ENCODE data around the gene FANCM.

FANCM gene

GRCh38 chr14:45238988-45239387 lies 103.3 kb downstream of the FANCM start:
- no peak overlapping the region for H3K9ac ChIP-seq (ENCODE audit: low read depth, low read length)
- H3K9me3 ChIP-seq (ENCODE audit: control insufficient read depth, insufficient read depth, low read length), result no peaks in the 10 kb centered on the region
- H3K36me3 ChIP-seq (ENCODE audit: insufficient read depth, low read length), result no peaks in the 10 kb centered on the region; the same call in 1 of the 2 replicates
- H3K4me1 ChIP-seq (ENCODE audit: insufficient read depth, low read length), result no peaks in the 10 kb centered on the region

GRCh38 chr14:45242706-45243105 lies 107.0 kb downstream of the FANCM start:
- H3K9me3 ChIP-seq (ENCODE audit: control insufficient read depth, insufficient read depth, low read length), result no peaks in the 10 kb centered on the region
- no peak overlapping the region for H3K9ac ChIP-seq (ENCODE audit: low read depth, low read length)
- peaks cover 3% of the 10 kb centered on the region; the same call in 1 of the 2 replicates for H3K4me1 ChIP-seq (ENCODE audit: insufficient read depth, low read length)
- H3K36me3 ChIP-seq (ENCODE audit: insufficient read depth, low read length), result no peaks in the 10 kb centered on the region

- H3K36me3 ChIP-seq (ENCODE audit: insufficient read depth, low read length), result no peaks in the 10 kb centered on the region
- H3K9me3 ChIP-seq (ENCODE audit: control insufficient read depth, insufficient read depth, low read length), result no peaks in the 10 kb centered on the region
- H3K9ac ChIP-seq (ENCODE audit: low read depth, low read length), result no peak overlapping the region
- peaks cover 3% of the 10 kb centered on the region; the same call in 1 of the 2 replicates for H3K4me1 ChIP-seq (ENCODE audit: insufficient read depth, low read length)
Observed at GRCh38 chr14:45246151-45246550, 110.4 kb downstream of the FANCM start.

- no peak overlapping the region for H3K9ac ChIP-seq (ENCODE audit: low read depth, low read length)
- H3K9me3 ChIP-seq (ENCODE audit: control insufficient read depth, insufficient read depth, low read length), result no peaks in the 10 kb centered on the region
- H3K4me1 ChIP-seq (ENCODE audit: insufficient read depth, low read length), result peaks cover 3% of the 10 kb centered on the region; the same call in 1 of the 2 replicates
- H3K36me3 ChIP-seq (ENCODE audit: insufficient read depth, low read length), result no peaks in the 10 kb centered on the region
Observed at GRCh38 chr14:45246691-45247090, 111.0 kb downstream of the FANCM start.

- H3K36me3 ChIP-seq (ENCODE audit: insufficient read depth, low read length), result no peaks in the 10 kb centered on the region
- H3K9me3 ChIP-seq (ENCODE audit: control insufficient read depth, insufficient read depth, low read length), result no peaks in the 10 kb centered on the region
- no peak overlapping the region for H3K9ac ChIP-seq (ENCODE audit: low read depth, low read length)
- H3K4me1 ChIP-seq (ENCODE audit: insufficient read depth, low read length), result peaks cover 3% of the 10 kb centered on the region; the same call in 1 of the 2 replicates
Observed at GRCh38 chr14:45247427-45247826, 111.7 kb downstream of the FANCM start.

GRCh38 chr14:45249856-45250575 lies 114.3 kb downstream of the FANCM start:
- Histone ChIP-seq H3K9me3 (ENCODE audit: control insufficient read depth, insufficient read depth, low read length) (no peaks in the 10 kb centered on the region), H3K9ac (ENCODE audit: low read depth, low read length) (no peak overlapping the region), H3K36me3 (ENCODE audit: insufficient read depth, low read length) (no peaks in the 10 kb centered on the region), H3K4me1 (ENCODE audit: insufficient read depth, low read length) (peaks cover 3% of the 10 kb centered on the region; the same call in 1 of the 2 replicates)
